Stimulated activated memory B cell treated with anti-CD40 and anti-IgM and Interleukin-4, amounts not matched to agents 10 μg/mL and 1 μg/mL and 100 μg/mL, for 72 hours (primary cell): ENCODE results near the gene SNCAIP.

Experiments used
- ATAC-seq: fragments of 150-1000 bp; cut with Tn5 transposase; 2 replicates; pipeline ENCODE4 v1.10.0; 2021
- H3K27ac Mint-ChIP-seq: one replicate; pipeline ENCODE4 v1.8.0; 2022; ENCODE audit warnings: mild to moderate bottlenecking, mixed read lengths
- H3K27me3 Mint-ChIP-seq: one replicate; pipeline ENCODE4 v1.8.0; 2022; ENCODE audit warnings: mixed read lengths
- H3K36me3 Mint-ChIP-seq: one replicate; pipeline ENCODE4 v1.8.0; 2022; ENCODE audit warnings: mixed read lengths
- H3K4me1 Mint-ChIP-seq: one replicate; pipeline ENCODE4 v1.8.0; 2022; ENCODE audit warnings: mixed read lengths
- H3K4me3 Mint-ChIP-seq: one replicate; pipeline ENCODE4 v1.8.0; 2022; ENCODE audit warnings: mild to moderate bottlenecking, moderate library complexity, mixed read lengths
- H3K9me3 Mint-ChIP-seq: one replicate; pipeline ENCODE4 v1.8.0; 2022; ENCODE audit warnings: mixed read lengths

The SNCAIP gene

GRCh38 chr5:122304471-122305215, 7.4 kb upstream of the SNCAIP start:
- Mint-ChIP-seq H3K4me3 (no peak overlapping the region), H3K4me1 (peaks cover 6% of the 10 kb centered on the region), H3K27me3 (peaks cover 6% of the 10 kb centered on the region), H3K9me3 (peaks cover 4% of the 10 kb centered on the region), H3K27ac (no peak overlapping the region), H3K36me3 (no peaks in the 10 kb centered on the region)
- no peak for ATAC-seq

- Mint-ChIP-seq H3K4me3 (no peak overlapping the region), H3K36me3 (no peaks in the 10 kb centered on the region), H3K9me3 (no peaks in the 10 kb centered on the region), H3K27ac (no peak overlapping the region), H3K4me1 (peaks cover 3% of the 10 kb centered on the region), H3K27me3 (peaks cover 24% of the 10 kb centered on the region)
- no peak for ATAC-seq
These were observed 5.6 kb upstream of the SNCAIP start for GRCh38 chr5:122306461-122306860.

- H3K27ac Mint-ChIP-seq, result no peak overlapping the region
- ATAC-seq, result no peak
- H3K4me3 Mint-ChIP-seq, result no peak overlapping the region
- H3K9me3 Mint-ChIP-seq, result no peaks in the 10 kb centered on the region
- H3K36me3 Mint-ChIP-seq, result no peaks in the 10 kb centered on the region
- peaks cover 15% of the 10 kb centered on the region for H3K4me1 Mint-ChIP-seq
- H3K27me3 Mint-ChIP-seq, result peaks cover 55% of the 10 kb centered on the region
These were observed 1.1 kb upstream of the SNCAIP start for GRCh38 chr5:122310889-122311288.

- Mint-ChIP-seq H3K4me1 (peaks cover 15% of the 10 kb centered on the region), H3K9me3 (no peaks in the 10 kb centered on the region), H3K27me3 (peaks cover 62% of the 10 kb centered on the region), H3K4me3 (peak overlapping the region; percentile 68), H3K27ac (no peak overlapping the region), H3K36me3 (no peaks in the 10 kb centered on the region)
- no peak for ATAC-seq
These were observed 508 bp upstream of the SNCAIP start for GRCh38 chr5:122311497-122311960.

GRCh38 chr5:122312591-122313406, 762 bp downstream of the SNCAIP start:
- peaks cover 15% of the 10 kb centered on the region for H3K4me1 Mint-ChIP-seq
- no peak overlapping the region for H3K27ac Mint-ChIP-seq
- H3K9me3 Mint-ChIP-seq, result no peaks in the 10 kb centered on the region
- H3K4me3 Mint-ChIP-seq, result peak overlapping the region; percentile 43
- H3K27me3 Mint-ChIP-seq, result peaks cover 62% of the 10 kb centered on the region
- ATAC-seq, result no peak
- H3K36me3 Mint-ChIP-seq, result no peaks in the 10 kb centered on the region

- H3K36me3 Mint-ChIP-seq, result no peaks in the 10 kb centered on the region
- H3K9me3 Mint-ChIP-seq, result no peaks in the 10 kb centered on the region
- no peak overlapping the region for H3K27ac Mint-ChIP-seq
- H3K27me3 Mint-ChIP-seq, result peaks cover 62% of the 10 kb centered on the region
- peaks cover 15% of the 10 kb centered on the region for H3K4me1 Mint-ChIP-seq
- no peak overlapping the region for H3K4me3 Mint-ChIP-seq
- ATAC-seq, result no peak
These were observed 2.0 kb downstream of the SNCAIP start for GRCh38 chr5:122314036-122314435.

- H3K27me3 Mint-ChIP-seq, result peaks cover 47% of the 10 kb centered on the region
- peaks cover 15% of the 10 kb centered on the region for H3K4me1 Mint-ChIP-seq
- no peak overlapping the region for H3K4me3 Mint-ChIP-seq
- H3K27ac Mint-ChIP-seq, result no peak overlapping the region
- H3K9me3 Mint-ChIP-seq, result no peaks in the 10 kb centered on the region
- no peak for ATAC-seq
- no peaks in the 10 kb centered on the region for H3K36me3 Mint-ChIP-seq
These were observed 3.5 kb downstream of the SNCAIP start for GRCh38 chr5:122315521-122315920.

- Mint-ChIP-seq H3K4me3 (no peak overlapping the region), H3K36me3 (no peaks in the 10 kb centered on the region), H3K27me3 (peaks cover 41% of the 10 kb centered on the region), H3K27ac (no peak overlapping the region), H3K4me1 (peaks cover 10% of the 10 kb centered on the region), H3K9me3 (no peaks in the 10 kb centered on the region)
- no peak for ATAC-seq
These were observed 4.6 kb downstream of the SNCAIP start for GRCh38 chr5:122316656-122317055.

- Mint-ChIP-seq H3K27ac (no peak overlapping the region), H3K4me3 (no peak overlapping the region), H3K36me3 (no peaks in the 10 kb centered on the region), H3K9me3 (no peaks in the 10 kb centered on the region), H3K27me3 (peaks cover 23% of the 10 kb centered on the region), H3K4me1 (no peaks in the 10 kb centered on the region)
- no peak for ATAC-seq
These were observed 7.9 kb downstream of the SNCAIP start for GRCh38 chr5:122319897-122320296.

GRCh38 chr5:122321921-122322320, 9.9 kb downstream of the SNCAIP start:
- Mint-ChIP-seq H3K9me3 (no peaks in the 10 kb centered on the region), H3K27ac (no peak overlapping the region), H3K27me3 (peaks cover 9% of the 10 kb centered on the region), H3K4me1 (no peaks in the 10 kb centered on the region), H3K36me3 (no peaks in the 10 kb centered on the region), H3K4me3 (no peak overlapping the region)
- ATAC-seq, result no peak

GRCh38 chr5:122322801-122323548, 10.9 kb downstream of the SNCAIP start:
- no peak overlapping the region for H3K4me3 Mint-ChIP-seq
- no peak overlapping the region for H3K27ac Mint-ChIP-seq
- no peak for ATAC-seq
- peaks cover 5% of the 10 kb centered on the region for H3K9me3 Mint-ChIP-seq
- no peaks in the 10 kb centered on the region for H3K36me3 Mint-ChIP-seq
- H3K4me1 Mint-ChIP-seq, result no peaks in the 10 kb centered on the region
- H3K27me3 Mint-ChIP-seq, result peaks cover 9% of the 10 kb centered on the region

- Mint-ChIP-seq H3K4me3 (no peak overlapping the region), H3K36me3 (no peaks in the 10 kb centered on the region), H3K27me3 (peaks cover 9% of the 10 kb centered on the region), H3K4me1 (no peaks in the 10 kb centered on the region), H3K27ac (no peak overlapping the region), H3K9me3 (peaks cover 8% of the 10 kb centered on the region)
- ATAC-seq, result no peak
These were observed 11.7 kb downstream of the SNCAIP start for GRCh38 chr5:122323738-122324137.

- Mint-ChIP-seq H3K27me3 (no peaks in the 10 kb centered on the region), H3K36me3 (no peaks in the 10 kb centered on the region), H3K4me1 (no peaks in the 10 kb centered on the region), H3K4me3 (no peak overlapping the region), H3K27ac (no peak overlapping the region), H3K9me3 (peaks cover 8% of the 10 kb centered on the region)
- ATAC-seq, result no peak
These were observed 15.1 kb downstream of the SNCAIP start for GRCh38 chr5:122327110-122327509.

- H3K36me3 Mint-ChIP-seq, result no peaks in the 10 kb centered on the region
- no peaks in the 10 kb centered on the region for H3K4me1 Mint-ChIP-seq
- peaks cover 8% of the 10 kb centered on the region for H3K9me3 Mint-ChIP-seq
- H3K4me3 Mint-ChIP-seq, result no peak overlapping the region
- H3K27me3 Mint-ChIP-seq, result no peaks in the 10 kb centered on the region
- no peak overlapping the region for H3K27ac Mint-ChIP-seq
- ATAC-seq, result no peak
These were observed 18.8 kb downstream of the SNCAIP start for GRCh38 chr5:122330881-122331280.
